KBM-7 (cell line): Measurements from ENCODE around the gene HGF.
"Not testable (repeated sequence)": the region's sequence is repeated elsewhere in the genome, so short reads cannot be mapped to it uniquely, and the experiment has no call there.

Experiments used
- DNase-seq: peaks from one replicate; pipeline ENCODE4 v3.0.0-alpha.2; 2015
- in situ Hi-C: fragments of 300-500 bp; cut with MboI; formaldehyde crosslinking; loops from 2 replicates; pipeline ENCODE4 v1.14.3; 2020; ENCODE audit warnings: low sequenced_read_pairs, low pct_unique_long_range_greater_than_20kb, mixed read lengths

HGF gene

DNA sequence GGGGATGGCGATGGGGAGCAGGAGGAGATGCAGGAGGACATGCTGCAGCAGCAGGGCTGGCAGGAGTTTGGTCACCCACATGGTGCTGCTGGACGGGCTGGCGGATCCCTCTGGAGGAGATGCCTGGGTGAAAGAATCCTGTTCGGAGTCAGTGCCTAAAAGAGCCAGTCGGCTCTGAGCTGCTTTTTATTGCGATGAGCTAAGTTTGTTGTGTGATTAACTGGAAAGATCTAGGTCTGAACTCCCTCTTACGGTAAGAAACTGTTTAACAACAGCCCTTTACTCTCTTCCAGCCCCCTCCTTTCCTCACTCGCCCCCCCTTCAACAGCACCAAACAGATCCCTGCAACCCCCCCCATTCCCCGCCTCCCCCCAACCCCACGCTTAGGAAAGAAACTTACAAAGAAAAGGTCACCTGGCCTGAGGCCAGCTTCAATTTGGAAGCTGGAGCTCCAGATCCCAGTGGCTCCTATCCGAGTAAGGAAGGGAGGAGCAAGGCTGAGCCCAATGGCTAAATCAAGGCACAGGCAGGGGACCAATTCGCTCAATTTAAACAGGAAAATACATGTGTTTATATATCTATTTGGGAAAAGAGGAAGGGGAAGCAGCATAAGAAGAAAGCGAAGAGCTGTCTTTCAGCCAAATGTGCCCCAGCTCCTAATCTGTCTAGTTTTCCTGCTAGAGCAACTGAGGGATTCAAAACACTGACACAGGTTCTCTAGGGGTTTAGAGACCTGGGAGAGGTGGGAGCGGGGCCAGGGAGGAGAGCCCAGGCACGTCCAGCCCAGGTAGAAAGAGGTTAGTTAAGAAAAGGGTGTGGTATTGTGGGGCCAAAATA lies at the start of gene HGF:
HGF (minus strand) TSS at position 157 of the 837 bp plus-strand sequence; CDS start at position 81, 76 bp downstream.
- peak; percentile 73 for DNase-seq
- in situ Hi-C loops: no loop called here

DNA sequence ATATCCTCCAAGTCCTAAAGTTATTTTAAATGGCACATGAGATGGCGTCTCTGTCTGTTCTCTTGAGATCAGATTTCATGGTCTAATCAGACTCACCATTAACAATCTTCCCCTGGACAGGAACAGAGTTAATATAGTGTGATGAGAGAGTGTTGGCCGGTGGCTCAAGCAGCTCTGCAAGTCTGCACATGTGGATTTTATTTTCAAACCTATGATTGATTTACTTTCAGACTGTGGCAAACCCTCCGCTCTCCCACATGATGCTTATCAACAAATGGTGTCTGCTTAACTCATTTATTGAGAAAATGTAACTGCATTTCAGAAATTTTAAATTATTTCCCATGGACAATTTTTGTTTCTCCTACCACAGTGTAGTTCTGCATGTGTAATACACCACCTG lies 46.5 kb upstream of the HGF start:
- DNase-seq: no peak

DNA sequence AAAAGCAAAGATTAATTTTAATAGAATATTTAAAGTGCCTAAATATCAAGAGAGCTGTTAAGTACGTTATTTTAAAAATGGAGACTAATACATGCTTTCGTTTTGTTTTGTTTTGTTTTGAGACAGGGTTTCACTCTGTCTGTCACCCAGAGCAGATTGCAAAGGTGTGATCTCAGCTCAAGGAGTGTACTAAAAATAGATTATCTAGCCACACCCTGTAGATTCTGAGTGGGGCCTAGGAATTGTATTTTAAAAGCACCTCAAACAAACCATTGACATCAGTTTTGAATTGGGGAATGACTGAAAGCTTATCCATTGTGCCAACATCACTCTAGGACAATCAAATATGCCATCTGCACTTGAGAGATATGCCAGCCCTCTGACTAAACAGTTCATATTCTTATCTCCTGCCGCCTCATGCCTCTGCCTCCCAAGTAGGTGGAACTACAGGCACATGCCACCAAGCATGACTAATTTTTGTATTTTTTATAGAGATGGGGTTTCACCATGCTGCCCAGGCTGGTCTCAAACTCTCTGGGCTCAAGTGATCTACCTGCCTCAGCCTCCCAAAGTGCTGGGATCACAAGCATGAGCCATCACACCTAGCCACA lies 43.1 kb upstream of the HGF start:
- in situ Hi-C loops, DNase-seq: not testable (repeated sequence)

More for the DNA sequence above, 46.5 kb upstream of the HGF start:
- in situ Hi-C loops: no loop called here

DNA sequence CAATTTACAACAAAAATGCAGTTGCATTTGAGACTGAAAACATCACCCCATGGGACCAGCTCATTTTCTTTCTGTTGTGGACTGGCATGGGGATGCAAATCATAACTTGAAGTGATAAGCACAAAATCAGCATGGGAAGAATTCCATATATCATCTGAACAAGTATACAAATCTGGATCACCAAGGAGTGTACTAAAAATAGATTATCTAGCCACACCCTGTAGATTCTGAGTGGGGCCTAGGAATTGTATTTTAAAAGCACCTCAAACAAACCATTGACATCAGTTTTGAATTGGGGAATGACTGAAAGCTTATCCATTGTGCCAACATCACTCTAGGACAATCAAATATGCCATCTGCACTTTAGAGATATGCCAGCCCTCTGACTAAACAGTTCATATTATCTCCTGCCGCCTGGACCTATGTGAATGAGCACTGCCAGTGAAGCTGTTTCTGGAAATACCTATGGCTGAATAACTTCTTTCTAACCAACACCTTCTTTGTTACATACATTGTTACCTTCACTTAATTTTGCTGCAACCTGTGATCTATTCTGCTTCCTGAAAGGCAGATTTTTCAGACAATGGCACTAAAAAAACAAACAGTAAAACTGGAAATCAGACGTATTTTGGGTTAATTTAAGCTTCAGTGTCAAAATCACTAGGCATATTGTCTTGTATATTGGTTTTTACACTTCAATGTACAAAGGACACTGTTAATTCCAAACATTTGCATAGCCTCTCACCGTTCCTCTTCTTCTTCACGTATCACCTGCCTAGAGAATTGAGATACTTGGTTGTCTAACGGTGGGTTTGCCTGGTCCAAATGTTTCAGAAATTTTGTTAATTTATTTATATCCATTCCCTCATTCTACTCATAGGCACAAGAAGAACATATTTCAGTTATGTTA lies 42.4 kb upstream of the HGF start:
- in situ Hi-C loops: no loop called here
- no peak for DNase-seq

DNA sequence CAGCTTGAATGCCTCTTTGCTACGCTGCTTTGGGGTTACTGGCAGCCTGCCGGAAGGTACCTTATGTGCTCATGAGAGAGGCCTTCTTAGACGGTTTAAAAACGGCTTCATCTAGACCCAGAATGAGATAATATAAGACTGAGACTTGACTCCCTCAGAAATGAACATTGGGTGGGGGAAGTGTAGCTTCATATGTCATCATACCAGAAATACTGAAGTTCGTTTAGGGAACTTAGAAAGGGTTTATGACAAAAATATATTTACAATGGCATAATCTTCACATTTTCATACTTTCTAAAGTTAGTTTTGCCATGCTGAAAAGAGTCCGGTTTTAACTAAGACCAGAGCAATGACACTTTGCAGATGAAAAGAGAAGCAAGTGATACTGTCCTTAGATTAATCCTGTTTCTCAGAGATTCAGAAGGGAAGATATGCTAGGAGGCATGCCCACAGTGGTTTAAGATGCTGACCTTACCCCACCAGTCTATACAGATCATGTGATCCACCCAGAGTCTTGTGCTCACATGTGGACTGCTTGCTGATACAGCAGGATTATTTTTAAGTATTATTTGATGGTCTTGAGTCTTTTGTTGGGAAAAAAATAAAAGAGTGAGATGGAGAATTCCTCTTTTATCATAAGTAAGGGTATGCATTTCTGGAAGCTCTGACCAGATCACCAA lies 40.8 kb upstream of the HGF start:
- DNase-seq: peak; percentile 51

DNA sequence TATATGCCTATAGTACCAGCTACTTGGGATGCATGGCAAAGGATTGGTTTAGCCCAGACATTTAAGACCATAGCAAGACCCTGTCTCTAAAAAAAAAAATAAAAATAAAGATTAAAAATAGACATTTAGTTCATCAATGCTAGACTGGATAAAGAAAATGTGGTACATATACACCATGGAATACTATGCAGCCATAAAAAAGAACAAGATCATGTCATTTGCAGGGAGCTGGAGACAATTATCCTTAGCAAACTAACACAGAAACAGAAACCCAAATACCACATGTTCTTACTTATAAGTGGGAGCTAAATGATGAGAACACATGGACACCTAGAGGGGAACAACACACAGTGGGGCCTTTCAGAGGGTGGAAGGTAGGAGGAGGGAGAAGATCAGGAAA lies 38.5 kb upstream of the HGF start:
- in situ Hi-C loops, DNase-seq: not testable (repeated sequence)

More for the DNA sequence above, 40.8 kb upstream of the HGF start:
- in situ Hi-C loops: no loop called here

DNA sequence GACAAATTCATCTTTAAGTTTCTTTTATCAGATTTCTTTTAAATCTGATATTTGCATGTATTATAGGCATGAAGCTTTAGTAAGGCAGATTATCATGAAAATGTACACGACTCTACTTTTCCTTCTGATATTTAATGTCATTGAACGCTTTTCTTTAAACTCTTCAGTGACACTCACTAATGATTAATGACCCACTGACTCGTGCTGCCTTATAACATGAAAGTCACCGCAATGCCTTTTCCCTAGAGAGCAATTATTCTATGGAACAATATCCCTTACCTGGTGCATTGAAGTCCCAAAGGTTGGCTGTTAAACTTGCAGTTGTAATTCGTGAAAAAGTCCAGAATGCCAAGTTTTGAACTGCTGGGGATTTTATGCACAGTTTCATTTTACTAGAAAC lies 33.4 kb upstream of the HGF start:
- no peak for DNase-seq
- in situ Hi-C loops: no loop called here

DNA sequence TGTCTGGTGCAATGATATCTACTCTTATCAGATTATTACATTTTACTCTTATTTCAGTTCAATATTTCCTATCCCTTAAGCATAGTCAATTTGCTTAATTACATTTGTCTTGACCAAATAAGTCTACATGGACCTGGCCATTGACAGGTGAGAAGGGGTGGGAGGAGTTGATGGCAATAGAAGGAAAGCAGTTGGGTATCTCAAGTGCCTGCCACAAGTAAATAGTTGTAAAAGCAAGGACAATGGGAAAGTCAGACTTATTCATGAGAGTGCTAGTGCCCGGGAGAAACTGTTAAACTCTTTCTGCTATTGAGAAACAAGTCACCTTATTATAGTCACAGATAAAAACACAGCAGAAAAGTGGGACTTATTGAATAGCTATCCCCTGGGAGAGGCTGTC lies 32.4 kb upstream of the HGF start:
- in situ Hi-C loops: no loop called here
- DNase-seq: no peak

DNA sequence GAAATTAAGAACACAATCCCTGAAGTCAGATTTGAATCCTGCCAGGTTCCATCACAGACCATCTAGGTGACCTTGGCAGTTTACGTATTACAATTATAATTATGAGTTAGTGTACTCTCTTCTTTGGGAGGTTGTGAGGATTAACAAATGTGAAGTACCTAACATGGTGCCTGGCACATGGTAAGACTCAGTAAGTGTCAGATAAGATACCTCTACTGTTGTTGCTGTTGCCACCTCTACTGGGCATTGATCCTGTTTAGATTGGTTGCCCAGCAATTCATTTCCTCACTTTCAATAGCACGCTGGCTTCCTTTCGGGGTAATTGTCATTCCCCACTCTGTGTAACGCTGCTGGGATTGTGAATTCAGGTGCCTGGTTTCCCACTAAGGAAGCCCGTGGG lies 31.7 kb upstream of the HGF start:
- no peak for DNase-seq
- in situ Hi-C loops: no loop called here

DNA sequence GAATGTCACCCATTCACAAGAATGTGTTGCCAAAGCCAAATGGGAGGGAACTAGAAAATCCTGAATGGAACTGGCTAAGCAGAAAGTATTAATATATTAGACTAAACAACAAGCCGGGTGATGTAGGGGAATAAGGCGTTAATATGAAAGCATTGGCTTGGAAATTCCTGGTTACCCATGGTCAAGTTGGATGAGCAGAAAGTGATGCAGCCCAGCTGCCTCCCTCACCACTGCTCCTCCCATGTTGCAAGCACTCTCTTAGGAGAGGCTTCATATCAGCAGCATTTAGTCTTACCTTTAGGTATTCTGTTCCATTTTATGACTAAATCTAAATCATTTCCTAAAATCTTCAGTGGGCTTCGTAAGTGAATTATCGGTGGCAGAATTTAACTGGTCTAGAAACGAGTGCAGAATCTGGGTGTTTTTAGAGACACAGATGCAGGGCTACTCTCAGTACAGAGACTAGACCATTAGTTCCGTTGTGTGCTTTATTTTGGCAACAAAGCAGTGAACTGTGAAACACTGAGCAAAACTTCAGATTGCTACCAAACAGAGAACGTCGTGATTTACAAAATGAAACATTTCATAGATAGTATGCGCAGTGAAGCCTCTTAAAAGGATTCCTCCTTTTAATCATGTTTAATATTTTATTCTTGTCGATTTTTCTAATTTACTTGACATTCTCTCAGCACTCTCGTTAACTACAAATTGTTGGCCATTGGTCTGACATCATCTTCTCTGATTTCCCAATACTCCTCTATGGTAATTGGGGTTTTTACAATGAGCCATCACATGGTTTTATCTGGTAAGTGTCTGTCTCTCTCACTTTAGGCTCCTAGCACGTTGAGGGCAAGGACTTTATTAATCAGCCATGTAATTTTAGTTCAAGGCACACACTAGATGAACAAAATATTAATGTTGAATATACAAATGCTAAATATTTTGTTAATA lies 22.0 kb upstream of the HGF start:
- no peak for DNase-seq
- in situ Hi-C loops: no loop called here

DNA sequence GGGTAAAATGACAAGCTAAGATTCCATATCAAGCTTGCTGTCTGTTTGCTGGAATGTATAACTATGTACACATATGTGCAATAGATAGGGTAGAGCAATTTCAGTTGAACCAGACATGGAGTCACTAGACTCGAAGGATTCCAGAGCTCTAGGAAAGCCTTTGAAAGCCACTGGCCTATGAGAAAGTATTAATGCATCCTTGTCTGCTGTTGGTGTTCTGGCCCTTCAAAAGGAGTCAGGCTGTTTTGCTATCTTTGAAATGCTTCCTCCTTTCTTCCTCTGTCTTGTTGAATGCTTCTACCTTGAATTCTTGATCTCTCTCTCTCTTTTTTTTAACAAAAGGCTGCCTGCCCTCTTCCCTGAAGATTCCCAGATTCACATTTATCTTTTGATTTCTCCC lies 20.8 kb upstream of the HGF start:
- in situ Hi-C loops: no loop called here

DNA sequence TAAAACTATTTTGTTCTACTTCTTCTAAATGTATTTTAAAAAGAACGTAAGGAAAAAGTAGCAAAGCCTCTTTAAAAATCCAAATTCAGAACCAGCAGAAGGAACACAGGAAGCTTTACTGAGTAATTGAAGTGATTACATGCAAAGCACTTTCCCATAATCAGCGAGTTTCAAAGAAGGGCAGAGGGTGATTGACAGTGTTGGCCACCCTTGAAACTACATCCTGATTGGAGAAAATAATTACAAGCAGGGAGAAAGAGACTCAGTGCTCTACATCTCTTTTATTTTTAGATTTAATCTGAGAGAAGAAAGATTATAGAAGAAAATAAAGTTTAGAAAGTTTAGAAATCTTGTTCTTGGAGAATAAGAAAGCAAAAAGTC lies 20.3 kb upstream of the HGF start:
- DNase-seq: no peak
- in situ Hi-C loops: no loop called here

More for the DNA sequence above, 20.8 kb upstream of the HGF start:
- DNase-seq: no peak

DNA sequence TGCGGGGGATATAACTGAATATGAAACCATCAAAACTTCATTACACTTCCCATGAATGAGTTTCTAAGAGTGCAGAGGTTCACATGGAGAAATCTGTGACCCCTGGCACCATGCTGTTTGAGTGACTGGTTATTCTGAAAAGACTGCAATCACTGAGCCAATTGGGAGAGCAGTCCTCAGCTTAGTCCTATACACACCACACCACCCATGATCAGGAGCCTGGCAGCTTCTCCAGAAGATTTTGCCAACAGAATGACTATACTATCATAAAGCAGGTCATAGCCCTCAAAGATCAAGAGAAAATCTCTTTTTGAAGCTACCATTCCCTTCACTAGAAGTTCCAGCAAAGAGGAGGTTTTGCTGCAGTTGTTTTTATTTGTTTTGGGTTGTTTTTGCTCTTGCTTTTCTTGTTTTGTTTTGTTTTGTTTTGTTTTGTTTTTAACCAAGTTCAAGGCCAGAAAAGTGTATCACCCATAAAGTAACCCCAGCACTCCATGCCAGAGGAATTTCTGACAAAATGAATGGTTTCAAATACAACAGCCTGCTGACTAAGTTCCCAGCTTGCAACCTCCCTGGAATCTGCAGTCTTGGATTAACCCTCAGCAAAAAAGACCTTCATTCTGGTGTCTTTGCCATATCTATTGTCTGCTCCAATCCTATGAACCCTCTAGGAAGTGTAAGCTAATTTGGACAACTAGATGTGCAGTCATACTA lies 19.7 kb upstream of the HGF start:
- DNase-seq: no peak

DNA sequence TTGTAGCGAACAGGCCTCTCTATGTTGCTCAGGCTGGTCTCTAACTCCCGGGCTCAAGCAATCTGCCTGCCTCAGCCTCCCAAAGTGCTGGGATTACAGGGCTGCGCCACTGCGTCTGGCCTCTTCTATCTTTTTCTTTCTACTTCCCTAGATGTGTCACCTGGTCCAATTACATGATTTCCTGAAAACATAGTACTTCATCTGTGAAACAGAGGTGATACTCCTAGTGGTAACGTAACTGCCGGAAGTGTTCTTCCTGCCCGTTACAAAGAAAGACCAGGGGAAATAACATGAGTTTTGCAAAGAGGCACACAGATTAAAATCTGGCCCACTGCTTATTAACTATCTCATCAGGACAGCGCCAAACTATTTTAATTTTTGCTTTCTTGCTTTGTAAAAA lies 18.4 kb upstream of the HGF start:
- peak; percentile 81 for DNase-seq
- in situ Hi-C loops: no loop called here

More for the DNA sequence above, 19.7 kb upstream of the HGF start:
- in situ Hi-C loops: no loop called here

DNA sequence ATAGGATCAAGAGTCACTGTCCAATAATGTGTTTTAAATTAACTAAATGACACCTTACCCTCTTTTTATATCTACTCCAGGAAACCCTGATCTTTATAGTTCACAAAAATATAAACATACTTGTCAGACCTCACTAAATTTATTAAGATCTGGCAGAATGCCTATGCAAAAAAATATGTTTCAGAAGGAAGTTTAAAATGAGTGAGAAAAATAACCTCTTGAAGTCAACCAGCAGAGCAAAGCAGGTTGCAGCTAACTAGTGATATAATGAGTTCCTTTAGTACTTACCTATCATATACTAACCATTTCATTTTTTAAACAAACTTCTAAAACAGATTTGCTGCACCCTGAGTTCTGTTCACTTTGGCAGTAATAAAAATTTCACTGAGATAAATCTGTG lies 14.0 kb upstream of the HGF start:
- in situ Hi-C loops: no loop called here

DNA sequence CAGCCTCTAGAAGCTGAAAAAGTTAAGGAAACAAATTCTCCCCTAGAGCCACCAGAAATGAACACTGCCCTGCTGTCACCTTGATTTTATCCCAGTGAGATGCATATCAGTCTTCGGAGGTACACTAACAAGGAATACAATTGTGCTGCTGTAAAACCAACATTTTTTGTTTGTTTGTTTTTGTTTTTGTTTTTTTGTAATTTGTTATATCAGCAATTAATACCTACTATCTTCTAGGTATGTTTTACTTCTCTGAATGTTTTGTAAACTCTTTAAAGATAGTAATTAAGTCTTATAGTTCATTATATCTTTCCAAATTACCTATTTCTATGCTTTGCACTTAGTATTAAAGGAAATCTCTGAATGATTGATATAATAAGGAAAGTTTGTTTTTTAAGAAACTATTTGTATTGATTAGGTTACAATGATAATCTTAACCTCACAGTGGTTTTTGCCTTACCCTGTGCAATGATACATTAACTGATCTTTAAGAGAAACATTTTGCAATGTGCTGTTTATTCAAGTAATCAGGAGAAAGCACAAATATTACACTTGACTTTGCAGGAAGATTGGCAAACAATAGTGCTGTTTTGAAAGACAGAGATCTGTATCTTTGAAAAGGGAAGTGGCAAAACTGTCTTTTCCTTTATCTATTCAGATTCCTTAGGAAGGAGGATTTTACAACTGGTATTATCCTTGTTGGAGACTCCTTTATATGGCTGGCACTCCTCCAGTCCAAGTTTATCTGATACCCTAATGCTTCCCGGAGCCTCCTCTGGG lies 11.3 kb upstream of the HGF start:
- in situ Hi-C loops: no loop called here
- DNase-seq: peak; percentile 33

More for the DNA sequence above, 14.0 kb upstream of the HGF start:
- no peak for DNase-seq

DNA sequence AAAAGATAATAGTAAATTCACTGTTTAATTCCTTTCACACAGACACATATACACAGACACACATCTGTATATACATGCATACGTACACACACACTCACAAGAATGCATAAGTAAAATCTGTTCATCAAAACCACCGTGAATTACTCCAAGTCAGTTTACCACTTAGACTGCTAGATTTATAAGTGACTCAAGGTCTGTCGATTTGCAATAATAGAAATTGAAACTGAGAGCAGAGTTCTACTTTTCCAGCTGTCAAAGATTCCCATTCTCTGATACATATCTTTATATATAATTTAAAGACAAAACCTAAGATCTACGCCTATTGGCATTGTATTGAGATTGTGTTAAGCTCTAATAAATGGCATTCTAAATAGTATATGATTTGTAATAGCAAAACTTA lies 9.9 kb upstream of the HGF start:
- in situ Hi-C loops: no loop called here
- no peak for DNase-seq
